HL-60 (cell line): Measurements from ENCODE around the gene MACROD2.

Experiments used
- DNase-seq, 2 experiments: peaks; one replicate each; pipeline ENCODE4 v3.0.0-alpha.2; 2010 to 2020; ENCODE audit warnings: low read depth in 1 of 2, low spot score in 1 of 2
- H3K27ac ChIP-seq: fragments of 250-450 bp; sonication (Bioruptor Pico); replicated peaks from 2 replicates; pipeline ENCODE4 v1.5.1; 2020; ENCODE audit warnings: mild to moderate bottlenecking, moderate library complexity
- H3K27me3 ChIP-seq: fragments of 250-450 bp; sonication (Bioruptor Pico); 2 replicates; pipeline ENCODE4 v1.5.1; 2021; ENCODE audit warnings: mild to moderate bottlenecking, moderate library complexity; ENCODE audit not compliant: insufficient read depth, poor library complexity, severe bottlenecking
- H3K4me3 ChIP-seq: replicated peaks from 2 replicates; pipeline ENCODE4 v1.5.1; 2011; ENCODE audit warnings: mild to moderate bottlenecking, control low read depth, low read length; ENCODE audit not compliant: insufficient read depth
- GABPA ChIP-seq: IDR thresholded peaks from 2 replicates; pipeline ENCODE4 v1.6.1; 2012; ENCODE audit warnings: low read depth
- POLR2AphosphoS5 ChIP-seq: IDR thresholded peaks from 2 replicates; pipeline ENCODE4 v1.6.1; 2012; ENCODE audit warnings: low read depth
- SPI1 ChIP-seq: IDR thresholded peaks from 2 replicates; pipeline ENCODE4 v1.6.1; 2012; ENCODE audit warnings: low read depth, mild to moderate bottlenecking, borderline replicate concordance
- TF ChIP-seq, protein P1 (sequence below): IDR thresholded peaks from 2 replicates; pipeline ENCODE4 v1.6.1; 2012; ENCODE audit warnings: low read depth; ENCODE audit not compliant: insufficient replicate concordance
- TF ChIP-seq, protein P2 (sequence below): IDR thresholded peaks from one replicate; pipeline ENCODE4 v1.5.1; 2011; ENCODE audit warnings: low read length, control low read depth, inconsistent platforms; ENCODE audit not compliant: insufficient read depth

The MACROD2 gene

DNA sequence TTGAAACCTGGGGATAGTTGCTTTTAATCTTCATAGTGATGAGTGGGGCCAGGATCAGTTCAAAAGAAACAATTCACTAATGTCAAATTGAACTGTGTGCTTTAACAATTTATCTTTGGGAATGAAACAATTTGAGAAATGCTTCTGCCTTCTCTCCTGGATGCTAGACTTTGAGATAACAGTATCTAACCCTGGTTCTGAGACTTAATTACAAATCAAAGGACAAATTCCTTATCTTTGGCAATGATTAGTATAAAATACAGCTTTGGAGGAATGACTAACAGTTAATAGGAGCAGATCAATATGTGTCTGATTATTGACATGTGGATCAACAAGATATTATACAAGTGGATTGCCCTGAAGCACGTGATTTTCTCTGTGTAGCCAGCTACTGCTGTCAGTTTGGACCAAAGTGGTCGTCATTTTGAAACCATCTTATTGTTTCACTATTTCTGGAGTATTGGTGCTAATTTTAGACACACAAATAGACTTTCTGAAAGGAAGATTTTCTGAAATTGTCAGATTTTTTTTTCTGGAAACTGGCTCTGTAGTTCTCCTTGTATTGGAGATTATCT lies 348.3 kb downstream of the MACROD2 start:
- TF ChIP-seq POLR2AphosphoS5 (no peak), SPI1 (no peak)
- TF ChIP-seq, protein P1, sequence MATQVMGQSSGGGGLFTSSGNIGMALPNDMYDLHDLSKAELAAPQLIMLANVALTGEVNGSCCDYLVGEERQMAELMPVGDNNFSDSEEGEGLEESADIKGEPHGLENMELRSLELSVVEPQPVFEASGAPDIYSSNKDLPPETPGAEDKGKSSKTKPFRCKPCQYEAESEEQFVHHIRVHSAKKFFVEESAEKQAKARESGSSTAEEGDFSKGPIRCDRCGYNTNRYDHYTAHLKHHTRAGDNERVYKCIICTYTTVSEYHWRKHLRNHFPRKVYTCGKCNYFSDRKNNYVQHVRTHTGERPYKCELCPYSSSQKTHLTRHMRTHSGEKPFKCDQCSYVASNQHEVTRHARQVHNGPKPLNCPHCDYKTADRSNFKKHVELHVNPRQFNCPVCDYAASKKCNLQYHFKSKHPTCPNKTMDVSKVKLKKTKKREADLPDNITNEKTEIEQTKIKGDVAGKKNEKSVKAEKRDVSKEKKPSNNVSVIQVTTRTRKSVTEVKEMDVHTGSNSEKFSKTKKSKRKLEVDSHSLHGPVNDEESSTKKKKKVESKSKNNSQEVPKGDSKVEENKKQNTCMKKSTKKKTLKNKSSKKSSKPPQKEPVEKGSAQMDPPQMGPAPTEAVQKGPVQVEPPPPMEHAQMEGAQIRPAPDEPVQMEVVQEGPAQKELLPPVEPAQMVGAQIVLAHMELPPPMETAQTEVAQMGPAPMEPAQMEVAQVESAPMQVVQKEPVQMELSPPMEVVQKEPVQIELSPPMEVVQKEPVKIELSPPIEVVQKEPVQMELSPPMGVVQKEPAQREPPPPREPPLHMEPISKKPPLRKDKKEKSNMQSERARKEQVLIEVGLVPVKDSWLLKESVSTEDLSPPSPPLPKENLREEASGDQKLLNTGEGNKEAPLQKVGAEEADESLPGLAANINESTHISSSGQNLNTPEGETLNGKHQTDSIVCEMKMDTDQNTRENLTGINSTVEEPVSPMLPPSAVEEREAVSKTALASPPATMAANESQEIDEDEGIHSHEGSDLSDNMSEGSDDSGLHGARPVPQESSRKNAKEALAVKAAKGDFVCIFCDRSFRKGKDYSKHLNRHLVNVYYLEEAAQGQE: no peak
- Histone ChIP-seq H3K27me3 (no peaks in the 10 kb centered on the region), H3K27ac (no peak overlapping the region), H3K4me3 (no peak overlapping the region)
- DNase-seq: no peak

DNA sequence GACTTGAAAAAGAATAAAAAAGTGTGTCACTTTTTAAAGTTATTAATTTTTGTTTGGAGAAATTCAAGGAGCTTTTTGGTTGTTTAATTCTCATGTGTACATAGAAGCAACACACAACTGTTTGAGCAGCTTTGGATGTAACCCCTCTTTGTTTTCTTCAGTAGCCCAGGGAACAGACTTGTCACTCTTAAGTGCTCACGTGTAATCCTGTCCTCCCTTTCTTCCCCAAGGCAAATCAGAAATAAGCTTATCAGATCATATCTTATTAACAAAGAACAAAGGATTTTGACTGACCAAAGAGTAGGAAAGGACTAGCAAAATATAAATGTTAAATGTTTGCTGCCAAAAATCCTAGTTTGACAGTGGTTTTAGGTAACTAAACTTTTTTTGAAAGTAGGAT lies 349.4 kb downstream of the MACROD2 start:
- no peak overlapping the region for H3K4me3 ChIP-seq
- TF ChIP-seq, protein P2, sequence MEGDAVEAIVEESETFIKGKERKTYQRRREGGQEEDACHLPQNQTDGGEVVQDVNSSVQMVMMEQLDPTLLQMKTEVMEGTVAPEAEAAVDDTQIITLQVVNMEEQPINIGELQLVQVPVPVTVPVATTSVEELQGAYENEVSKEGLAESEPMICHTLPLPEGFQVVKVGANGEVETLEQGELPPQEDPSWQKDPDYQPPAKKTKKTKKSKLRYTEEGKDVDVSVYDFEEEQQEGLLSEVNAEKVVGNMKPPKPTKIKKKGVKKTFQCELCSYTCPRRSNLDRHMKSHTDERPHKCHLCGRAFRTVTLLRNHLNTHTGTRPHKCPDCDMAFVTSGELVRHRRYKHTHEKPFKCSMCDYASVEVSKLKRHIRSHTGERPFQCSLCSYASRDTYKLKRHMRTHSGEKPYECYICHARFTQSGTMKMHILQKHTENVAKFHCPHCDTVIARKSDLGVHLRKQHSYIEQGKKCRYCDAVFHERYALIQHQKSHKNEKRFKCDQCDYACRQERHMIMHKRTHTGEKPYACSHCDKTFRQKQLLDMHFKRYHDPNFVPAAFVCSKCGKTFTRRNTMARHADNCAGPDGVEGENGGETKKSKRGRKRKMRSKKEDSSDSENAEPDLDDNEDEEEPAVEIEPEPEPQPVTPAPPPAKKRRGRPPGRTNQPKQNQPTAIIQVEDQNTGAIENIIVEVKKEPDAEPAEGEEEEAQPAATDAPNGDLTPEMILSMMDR: no peak
- TF ChIP-seq GABPA (no peak), POLR2AphosphoS5 (no peak), SPI1 (no peak)
- TF ChIP-seq, protein P1: no peak
- DNase-seq: no peak
- H3K27ac ChIP-seq: no peak overlapping the region
- no peaks in the 10 kb centered on the region for H3K27me3 ChIP-seq

DNA sequence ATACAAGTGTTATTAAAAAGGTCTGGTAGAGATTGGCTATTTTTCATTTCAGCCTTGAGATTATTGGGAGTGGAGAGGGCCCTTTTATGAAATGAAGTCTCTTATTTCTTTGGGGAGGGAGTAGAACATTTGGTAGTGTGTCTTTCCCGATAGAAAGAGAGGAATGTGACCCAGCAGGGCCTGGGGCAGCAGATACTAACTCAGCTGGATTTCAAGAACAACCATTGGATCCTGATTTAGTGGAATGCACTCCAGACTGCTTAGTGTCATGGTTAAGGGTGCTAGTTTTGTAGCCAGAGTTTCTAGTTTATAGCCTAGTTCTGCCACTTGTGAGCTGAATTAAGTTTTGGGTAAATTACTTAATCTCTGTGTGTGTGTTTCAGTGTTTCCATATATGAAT lies 360.5 kb downstream of the MACROD2 start:
- TF ChIP-seq, protein P1: no peak
- TF ChIP-seq SPI1 (no peak), GABPA (no peak), POLR2AphosphoS5 (no peak)
- TF ChIP-seq, protein P2: no peak
- H3K27me3 ChIP-seq: no peaks in the 10 kb centered on the region
- no peak for DNase-seq
- no peak overlapping the region for H3K4me3 ChIP-seq
- no peak overlapping the region for H3K27ac ChIP-seq

DNA sequence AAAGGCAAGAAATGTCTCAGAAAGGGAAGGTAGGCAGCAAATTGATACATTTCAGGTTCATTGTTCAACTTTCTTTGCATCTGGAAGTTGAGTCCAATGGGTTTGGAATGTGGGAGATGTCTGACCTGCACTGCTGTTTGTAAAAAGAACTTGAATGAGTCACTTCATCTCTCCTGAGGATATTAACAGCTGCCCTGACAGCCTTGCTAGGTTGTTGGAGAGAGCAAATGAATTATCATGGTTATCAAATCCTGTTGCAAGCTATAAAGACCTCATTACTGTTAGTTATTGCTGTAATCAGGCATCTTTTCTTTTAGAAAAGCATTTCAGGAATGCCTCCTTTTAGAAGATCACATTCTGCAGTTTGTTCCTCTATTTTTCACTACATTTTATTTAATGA lies 365.1 kb downstream of the MACROD2 start:
- Histone ChIP-seq H3K4me3 (no peak overlapping the region), H3K27ac (no peak overlapping the region), H3K27me3 (no peaks in the 10 kb centered on the region)
- TF ChIP-seq, protein P1: no peak
- no peak for TF ChIP-seq GABPA
- no peak for TF ChIP-seq POLR2AphosphoS5
- no peak for TF ChIP-seq SPI1
- TF ChIP-seq, protein P2: no peak
- no peak for DNase-seq
